Liver (tissue), 9 donors: ENCODE results near the gene LDB2. TPM values are rescaled to one million over a fixed set of nuclear protein-coding genes. Genes with fewer than 3 reads are reported as not detected.

Experiments
- DNase-seq: peaks from one replicate; pipeline ENCODE4 v3.0.0-alpha.2; 2017; ENCODE audit warnings: low spot score
- H3K27ac ChIP-seq, 2 donors: one replicate each; pipeline ENCODE4 v1.7.0; 2013; ENCODE audit warnings: inconsistent platforms in 2 of 2, low read length in 2 of 2, control low read depth in 1 of 2, low read depth in 1 of 2, mild to moderate bottlenecking in 1 of 2
- H3K27me3 ChIP-seq, 4 donors: one replicate each; pipeline versions ENCODE4 v1.6.1 to v1.7.0; 2013; ENCODE audit warnings: low read length in 3 of 4, inconsistent platforms in 1 of 4, mild to moderate bottlenecking in 1 of 4, moderate library complexity in 1 of 4; ENCODE audit not compliant: control insufficient read depth in 4 of 4, insufficient read depth in 4 of 4
- H3K36me3 ChIP-seq, 4 donors: one replicate each; pipeline versions ENCODE4 v1.6.1 to v1.7.0; 2013; ENCODE audit warnings: low read length in 3 of 4, mild to moderate bottlenecking in 3 of 4, low read depth in 1 of 4, moderate library complexity in 1 of 4; ENCODE audit not compliant: control insufficient read depth in 4 of 4, insufficient read depth in 3 of 4
- H3K4me1 ChIP-seq, 4 donors: one replicate each; pipeline versions ENCODE4 v1.6.1 to v1.7.0; 2013; ENCODE audit warnings: low read length in 3 of 4, mild to moderate bottlenecking in 3 of 4, moderate library complexity in 1 of 4; ENCODE audit not compliant: control insufficient read depth in 4 of 4, insufficient read depth in 4 of 4
- H3K4me3 ChIP-seq, 3 donors: one replicate each; pipeline versions ENCODE4 v1.6.1 to v1.7.0; 2013; ENCODE audit warnings: low read length in 3 of 3, control low read depth in 1 of 3, low read depth in 1 of 3, mild to moderate bottlenecking in 1 of 3
- H3K9ac ChIP-seq, 2 donors: one replicate each; pipeline ENCODE4 v1.7.0; 2013; ENCODE audit warnings: low read length in 2 of 2, mild to moderate bottlenecking in 2 of 2, moderate library complexity in 2 of 2, control low read depth in 1 of 2, low read depth in 1 of 2
- H3K9me3 ChIP-seq, 4 donors: one replicate each; pipeline versions ENCODE4 v1.6.1 to v1.7.0; 2013; ENCODE audit warnings: low read length in 3 of 4; ENCODE audit not compliant: control insufficient read depth in 4 of 4
- ATF3 ChIP-seq: IDR thresholded peaks from 2 replicates; pipeline ENCODE4 v1.6.1; 2016; ENCODE audit warnings: antibody characterized with exemption
- CTCF ChIP-seq: fragments of 150-350 bp; IDR thresholded peaks from 2 replicates; pipeline ENCODE4 v1.5.1; 2017; ENCODE audit warnings: improper control_type of control experiment, low read depth, low read length; ENCODE audit not compliant: missing input control
- FOXA1 ChIP-seq: IDR thresholded peaks from 2 replicates; pipeline ENCODE4 v1.6.1; 2016; ENCODE audit warnings: antibody characterized with exemption
- FOXA2 ChIP-seq: IDR thresholded peaks from 2 replicates; pipeline ENCODE4 v1.6.1; 2016; ENCODE audit warnings: antibody characterized with exemption
- HNF4G ChIP-seq: IDR thresholded peaks from 2 replicates; pipeline ENCODE4 v1.6.1; 2016; ENCODE audit warnings: antibody characterized with exemption
- JUND ChIP-seq, 2 donors: IDR thresholded peaks; 2 replicates each; pipeline ENCODE4 v1.6.1; 2016; ENCODE audit warnings: antibody characterized with exemption in 2 of 2
- MAX ChIP-seq: IDR thresholded peaks from 2 replicates; pipeline ENCODE4 v1.6.1; 2016; ENCODE audit warnings: antibody characterized with exemption
- NR2F2 ChIP-seq: IDR thresholded peaks from 2 replicates; pipeline ENCODE4 v1.6.1; 2016; ENCODE audit warnings: antibody characterized with exemption
- RAD21 ChIP-seq, 2 donors: IDR thresholded peaks; 2 replicates each; pipeline ENCODE4 v1.6.1; 2016; ENCODE audit warnings: antibody characterized with exemption in 2 of 2, mild to moderate bottlenecking in 2 of 2
- REST ChIP-seq: IDR thresholded peaks from 2 replicates; pipeline ENCODE4 v1.6.1; 2016; ENCODE audit warnings: antibody characterized with exemption, mild to moderate bottlenecking
- RXRA ChIP-seq, 2 donors: IDR thresholded peaks; 2 replicates each; pipeline ENCODE4 v1.6.1; 2017 to 2018; ENCODE audit warnings: antibody characterized with exemption in 2 of 2, mild to moderate bottlenecking in 1 of 2
- ZBTB33 ChIP-seq: IDR thresholded peaks from 2 replicates; pipeline ENCODE4 v1.6.1; 2016; ENCODE audit warnings: antibody characterized with exemption
- WGBS: extraction: QIAGEN DNeasy Blood & Tissue Kit; methylation state at CpG from one replicate; pipeline ENCODE4 v1.1.7; 2013; 5-methylcytosine and 5-hydroxymethylcytosine counted together
- polyA plus RNA-seq, 2 donors: library from polyadenylated mRNA; stranded (reverse) in 1 of 2; unstranded in 1 of 2; fragments of 200-250 nt in 1 of 2; fragments of >200 nt in 1 of 2; fragmentation: Nextera tagmentation in 1 of 2; extraction: Ambion mirVana in 1 of 2; gene quantifications; one replicate each; pipeline versions ENCODE4 v1.2.1 to v1.2.3, GENCODE V29; 2013 to 2015
- total RNA-seq, 2 donors: library from RNA; depleted of rRNA; stranded (reverse); fragments of >200 nt; gene quantifications; one replicate each; pipeline ENCODE4 v1.2.3, GENCODE V29; 2014
- donor health status: healthy.
- donor health status: healthy.
- donor health status: healthy.
- donor health status: healthy.
- donor health status: healthy.

Gene LDB2
- total and polyA plus RNA-seq, 4 donors: 7.4 to 31.9 (median 16.8) TPM

GRCh38 chr4:16852228-16852627 lies 46.2 kb downstream of the LDB2 start (continued):
- no peak for TF ChIP-seq MAX
- no peak for TF ChIP-seq NR2F2
- no peak for TF ChIP-seq CTCF
- TF ChIP-seq RAD21 (IDR thresholded peaks at IDR 0.05): no peak

GRCh38 chr4:16846540-16847117 lies 51.8 kb downstream of the LDB2 start:
- TF ChIP-seq ATF3 (no peak), REST (no peak), NR2F2 (no peak), RXRA (IDR thresholded peaks at IDR 0.05) (no peak), CTCF (no peak), ZBTB33 (no peak), JUND (IDR thresholded peaks at IDR 0.05) (no peak), FOXA1 (no peak), FOXA2 (no peak), MAX (no peak), HNF4G (no peak)
- WGBS: 92% methylated on average over 2 of the region's 2 CpGs
- peaks cover 1 to 8% (median 6%) of the 10 kb centered on the region in 4 donors for H3K4me1 ChIP-seq
- no peaks in the 10 kb centered on the region for H3K27me3 ChIP-seq
- no peak for DNase-seq
- no peak overlapping the region for H3K9ac ChIP-seq
- no peak overlapping the region for H3K27ac ChIP-seq
- no peak overlapping the region for H3K4me3 ChIP-seq
- H3K36me3 ChIP-seq: no peaks in the 10 kb centered on the region
- H3K9me3 ChIP-seq: no peaks in the 10 kb centered on the region
